HG02642 (cell line): ENCODE results near the gene ASPHD1.
"Not testable (repeated sequence)": the region's sequence is repeated elsewhere in the genome, so short reads cannot be mapped to it uniquely, and the experiment has no call there.

Experiments used
- ATAC-seq: cut with Tn5 transposase; IDR thresholded peaks from one replicate; pipeline ENCODE4 v1.9.1; 2021; ENCODE audit warnings: mild to moderate bottlenecking; ENCODE audit not compliant: unreplicated experiment, poor library complexity

Gene ASPHD1

GRCh38 chr16:29900102-29900887 lies at the start of gene ASPHD1:
TSS of gene ASPHD1 (plus strand) at chr16:29900488. CDS start at chr16:29900972, 484 bp downstream.
- peak; percentile 66 for ATAC-seq

DNA sequence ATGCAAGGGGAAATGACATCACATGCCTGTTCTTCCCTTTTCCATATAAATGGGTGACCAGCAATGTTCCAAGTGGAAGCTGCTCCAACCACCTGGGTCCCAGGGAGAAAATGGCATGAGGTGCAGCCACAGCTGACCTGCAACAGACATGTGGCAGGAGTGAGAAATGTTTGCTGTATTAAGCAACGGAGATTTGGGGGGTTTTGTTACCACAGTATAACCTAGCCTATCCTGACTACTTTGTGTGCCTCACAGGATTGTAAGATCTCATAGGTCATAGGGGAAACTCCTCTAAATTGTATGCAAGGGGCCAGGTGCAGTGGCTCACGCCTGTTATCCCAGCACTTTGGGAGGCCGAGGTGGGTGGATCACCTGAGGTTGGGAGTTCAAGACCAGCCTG lies 49.3 kb upstream of the ASPHD1 start:
- ATAC-seq: no peak

- ATAC-seq: no peak
Observed at GRCh38 chr16:29852654-29853053, 47.6 kb upstream of the ASPHD1 start.

DNA sequence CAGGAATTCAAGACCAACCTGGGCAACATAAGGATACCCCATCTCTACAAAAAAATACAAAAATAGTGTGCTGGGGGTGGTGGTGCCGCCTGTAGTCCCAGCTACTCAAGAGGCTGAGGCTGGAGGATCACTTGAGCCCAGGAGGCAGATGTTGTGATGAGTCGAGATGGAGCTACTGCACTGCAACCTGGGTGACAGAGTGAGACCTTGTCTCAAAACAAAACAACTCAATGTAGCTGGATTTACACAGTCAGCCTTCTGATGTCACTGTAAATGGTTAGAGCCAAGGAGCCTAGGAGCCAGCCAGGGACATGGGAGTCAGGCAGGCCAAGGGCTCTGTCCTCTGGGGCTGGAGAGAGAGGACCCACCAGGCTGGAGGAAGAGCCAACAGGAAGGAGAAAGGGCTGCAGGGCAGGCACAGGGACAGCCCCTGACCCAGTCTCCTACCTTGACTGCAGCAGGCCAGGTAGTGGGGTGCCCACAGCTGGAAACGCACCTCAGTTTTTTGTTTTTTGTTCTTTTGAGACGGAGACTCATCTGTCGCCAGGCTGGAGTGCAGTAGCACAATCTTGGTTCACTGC lies 45.7 kb upstream of the ASPHD1 start:
- ATAC-seq: no peak

GRCh38 chr16:29857133-29857760 lies 43.0 kb upstream of the ASPHD1 start:
- ATAC-seq: no peak

DNA sequence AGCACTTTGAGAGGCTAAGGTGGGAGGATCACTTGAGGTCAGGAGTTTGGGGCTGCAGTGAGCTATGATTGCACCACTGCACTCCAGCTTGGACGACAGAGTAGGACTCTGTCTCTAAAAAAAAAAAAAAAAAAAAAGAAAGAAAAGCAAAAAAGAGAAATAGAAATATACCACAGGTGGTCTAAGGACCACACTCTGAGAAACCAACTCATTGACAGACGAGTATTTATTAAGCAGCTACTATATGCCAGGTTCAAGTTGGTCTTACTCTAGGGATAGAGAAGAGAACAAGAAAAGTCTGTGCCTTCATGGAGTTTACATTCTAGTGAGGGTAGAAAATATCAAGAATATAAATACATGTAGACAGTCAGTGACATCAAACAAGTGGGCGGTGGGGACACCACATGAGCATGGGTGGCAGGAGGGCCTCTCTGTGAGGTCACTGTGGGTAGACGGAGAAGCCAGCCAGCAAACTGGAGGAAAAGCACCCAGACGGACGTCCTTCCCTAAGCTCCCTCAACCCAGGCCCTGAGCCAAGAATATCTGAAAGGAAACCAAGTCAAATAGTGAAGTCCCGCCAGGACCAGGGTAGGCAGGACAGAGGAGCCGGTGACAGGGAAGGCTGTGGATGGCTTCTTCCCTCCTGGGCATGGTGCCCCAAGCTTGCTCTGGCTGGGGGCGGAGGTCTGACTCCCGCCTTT lies 42.0 kb upstream of the ASPHD1 start:
- no peak for ATAC-seq

- no peak for ATAC-seq
Observed at GRCh38 chr16:29858974-29859373, 41.3 kb upstream of the ASPHD1 start.

- no peak for ATAC-seq
Observed at GRCh38 chr16:29860218-29860617, 40.1 kb upstream of the ASPHD1 start.

DNA sequence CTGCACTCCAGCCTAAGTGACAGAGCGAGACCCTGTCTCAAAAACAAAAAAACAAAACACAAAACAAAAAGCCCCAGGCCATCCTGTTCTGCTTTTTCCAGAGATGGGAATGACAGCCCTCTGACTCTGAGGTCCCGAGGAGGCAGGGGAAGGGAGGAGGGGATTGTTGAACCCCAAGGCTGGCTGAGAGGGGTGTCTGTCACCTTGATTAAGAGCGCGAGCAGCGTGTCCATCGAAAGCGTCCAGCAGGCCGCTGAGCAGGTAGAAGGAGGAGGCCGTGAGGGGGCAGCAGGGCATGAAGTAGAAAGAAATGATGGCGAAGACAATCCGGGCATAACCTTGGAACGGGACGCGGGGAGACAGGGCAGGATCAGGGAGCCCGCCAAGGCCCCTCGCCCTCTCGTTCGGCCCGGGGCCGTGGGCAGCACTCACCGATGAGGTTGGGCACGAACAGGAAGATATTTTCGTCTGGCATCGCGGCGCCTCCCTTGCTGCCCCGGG lies 37.9 kb upstream of the ASPHD1 start:
- no peak for ATAC-seq

GRCh38 chr16:29862884-29863668 lies 37.2 kb upstream of the ASPHD1 start, which contains the start of gene CDIPT:
TSS of gene CDIPT (minus strand) at chr16:29863226. CDS start at chr16:29862857, 369 bp downstream.
- ATAC-seq: peak; percentile 92

DNA sequence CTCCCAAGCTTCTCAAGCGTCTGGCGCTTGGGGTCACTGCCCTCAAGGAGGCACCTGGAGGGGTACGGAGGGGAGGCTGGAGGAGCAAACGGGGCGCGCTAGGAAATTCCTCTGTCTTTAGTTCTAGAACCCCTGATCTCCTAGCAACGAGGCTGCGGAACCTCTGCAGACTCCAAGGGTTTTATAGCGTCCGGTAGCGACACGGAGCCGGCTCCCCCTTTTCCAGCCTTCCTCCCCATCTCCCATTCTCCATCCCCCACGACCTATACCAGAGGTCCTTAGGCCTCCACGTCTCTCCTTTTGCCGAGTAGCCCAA lies 36.7 kb upstream of the ASPHD1 start:
- no peak for ATAC-seq

DNA sequence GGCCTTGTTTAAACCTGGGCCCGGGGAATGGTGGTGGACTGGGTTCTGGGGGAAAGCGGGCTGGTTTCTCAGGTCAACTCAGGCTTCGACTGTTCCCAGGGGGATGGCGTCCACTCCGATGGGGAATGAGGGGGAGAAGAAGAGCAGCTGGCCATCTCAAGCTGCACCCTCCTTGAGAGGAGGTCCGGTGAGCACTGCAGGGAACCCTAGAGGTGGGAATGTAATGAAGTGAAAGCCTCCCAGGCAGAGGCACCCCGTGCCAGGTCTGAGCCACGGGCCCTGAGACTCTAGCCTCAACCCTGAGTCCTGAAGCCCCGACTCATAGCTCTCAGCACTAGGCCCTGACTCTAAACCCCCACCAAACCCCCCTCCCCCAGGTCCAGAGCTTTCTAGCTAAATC lies 36.1 kb upstream of the ASPHD1 start:
- no peak for ATAC-seq

DNA sequence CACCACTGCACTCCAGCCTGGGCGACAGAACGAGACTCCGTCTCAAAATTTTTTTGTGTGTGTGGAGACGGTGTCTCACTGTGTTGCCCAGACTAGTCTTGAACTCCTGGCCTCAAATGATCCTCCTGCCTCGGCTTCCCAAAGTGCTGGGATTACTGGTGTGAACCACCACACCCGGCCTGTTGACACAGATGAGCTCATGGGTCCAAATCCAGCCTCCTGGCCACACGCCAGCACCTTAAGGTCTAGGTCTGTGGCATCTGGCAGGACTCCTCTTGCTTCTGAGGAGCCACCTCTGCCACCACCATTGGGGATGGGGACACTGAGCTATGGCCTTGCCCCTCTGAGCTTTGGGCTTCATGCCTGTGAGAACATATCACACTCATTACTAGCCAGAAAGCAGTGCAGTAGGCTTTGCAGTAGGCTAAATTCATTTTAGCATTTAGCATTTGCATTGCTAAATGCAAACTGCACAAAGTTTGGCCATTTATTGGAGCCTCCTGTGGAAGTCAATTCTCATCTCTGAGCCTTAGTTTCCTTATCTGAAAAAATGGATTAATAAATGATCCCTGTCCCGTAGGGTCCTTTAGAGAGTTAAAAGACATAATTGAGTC lies 31.8 kb upstream of the ASPHD1 start:
- ATAC-seq: no peak

- not testable (repeated sequence) for ATAC-seq
Observed at GRCh38 chr16:29869067-29869466, 31.2 kb upstream of the ASPHD1 start.

GRCh38 chr16:29871822-29872546 lies 28.3 kb upstream of the ASPHD1 start:
- no peak for ATAC-seq

DNA sequence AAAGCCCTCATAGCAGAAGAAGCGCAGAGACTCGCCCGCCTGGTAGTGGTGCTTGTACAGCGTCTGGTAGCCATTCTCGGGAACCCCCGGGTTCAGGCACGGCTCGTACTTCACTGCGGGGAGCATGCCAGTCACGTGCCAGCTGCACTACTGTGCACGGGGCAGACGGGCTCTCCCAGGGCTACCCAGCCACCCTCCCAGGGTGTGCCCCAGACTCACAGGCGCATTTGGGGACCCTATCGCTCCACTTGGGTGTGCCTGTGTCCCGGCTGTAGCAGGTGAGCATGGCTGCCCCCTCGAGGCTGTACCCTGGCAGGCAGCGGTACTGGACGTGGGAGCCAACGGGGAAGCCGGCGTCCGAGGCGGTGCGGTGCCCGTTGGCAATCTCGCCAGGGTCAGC lies 27.0 kb upstream of the ASPHD1 start:
- ATAC-seq: no peak

GRCh38 chr16:29875206-29875605 lies 25.1 kb upstream of the ASPHD1 start:
- no peak for ATAC-seq

DNA sequence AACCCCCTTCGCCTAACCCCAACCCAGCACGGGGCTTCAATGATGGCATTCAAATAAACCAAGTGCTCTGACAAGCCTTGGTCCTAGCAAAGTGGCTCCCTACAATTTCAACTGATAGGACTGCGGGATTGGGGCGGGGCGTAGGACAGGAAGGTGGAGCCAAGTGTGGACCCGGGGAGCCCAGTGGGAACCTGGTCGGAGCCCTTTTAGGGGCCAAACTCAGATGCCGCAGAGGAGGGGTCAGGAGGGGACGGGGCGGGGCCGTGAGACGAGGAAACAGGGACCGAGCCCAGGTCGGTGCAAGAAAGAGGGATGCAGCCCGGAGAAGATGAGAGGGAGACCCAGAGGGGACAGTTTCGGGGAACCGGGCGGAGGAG lies 24.1 kb upstream of the ASPHD1 start:
- no peak for ATAC-seq

- no peak for ATAC-seq
Observed at GRCh38 chr16:29876594-29877249, 23.6 kb upstream of the ASPHD1 start.
